HL-60/S4 treated with phorbol 12-myristate 13-acetate at 8.2 ng/mL for 4 days and 3 days (cell line): ENCODE measurements around the gene RCOR1.

Experiments
- in situ Hi-C: fragments of 300-500 bp; cut with MboI; formaldehyde crosslinking; loops from 2 replicates; pipeline ENCODE4 v1.15.0; 2022; ENCODE audit warnings: low sequenced_read_pairs

Gene RCOR1

GRCh38 chr14:102770147-102771123, 178.0 kb downstream of the RCOR1 start:
- in situ Hi-C loops: no loop called here

DNA sequence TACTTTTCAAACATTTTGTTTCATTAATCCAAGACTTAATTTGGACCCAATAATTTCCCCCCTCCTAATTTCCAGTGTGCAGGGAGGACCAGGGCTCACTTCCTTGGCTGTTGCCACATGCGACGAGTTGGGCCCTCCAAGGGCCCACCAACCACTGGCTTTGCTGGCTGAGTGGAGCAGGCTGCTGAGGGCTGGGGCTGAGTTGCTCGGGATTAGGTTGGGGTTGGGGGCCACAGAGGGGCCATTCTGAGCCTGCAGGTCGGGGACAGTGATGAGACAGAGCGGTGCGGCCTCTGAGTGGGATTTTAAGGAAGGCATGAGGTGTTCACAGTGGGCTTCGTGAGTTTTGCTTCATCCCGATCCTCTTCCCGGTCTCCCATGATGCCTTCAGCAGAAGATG, 178.7 kb downstream of the RCOR1 start:
- in situ Hi-C loops: no loop called here

DNA sequence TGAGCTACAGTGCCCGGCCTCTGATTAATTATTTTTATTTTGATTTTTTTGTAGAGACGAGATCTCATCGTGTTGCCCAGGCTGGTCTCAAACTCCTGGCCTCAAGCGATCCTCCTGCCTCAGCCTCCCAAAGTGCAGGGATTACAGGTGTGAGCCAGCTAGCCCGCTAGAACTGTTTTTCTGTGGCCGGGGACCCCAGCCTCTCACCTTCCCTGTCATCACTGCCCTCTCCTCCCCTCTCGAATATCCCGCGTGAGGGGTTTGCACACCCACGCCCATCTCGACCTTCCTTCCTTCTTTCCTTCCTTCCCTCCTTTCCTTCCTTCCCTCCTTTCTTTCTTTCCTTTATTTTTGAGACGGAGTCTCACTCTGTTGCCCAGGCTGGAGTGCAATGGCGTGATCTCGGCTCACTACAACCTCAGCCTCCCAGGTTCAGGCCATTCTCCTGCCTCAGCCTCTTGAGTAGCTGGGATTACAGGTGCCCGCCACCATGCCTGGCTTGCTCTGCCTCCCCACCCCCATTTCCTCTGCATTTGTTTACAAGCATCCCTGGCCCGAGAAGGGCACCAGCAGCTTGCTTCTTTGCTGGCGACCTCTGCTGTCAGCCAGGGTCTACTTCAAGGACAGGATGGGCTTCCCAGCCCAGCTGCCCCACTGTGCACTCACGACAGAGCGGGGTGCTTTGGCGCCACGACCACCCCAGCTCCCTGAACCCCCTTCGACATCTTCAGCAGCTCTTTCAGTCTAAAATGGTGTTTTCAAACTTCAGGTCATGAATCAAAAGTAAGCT, 180.5 kb downstream of the RCOR1 start:
- in situ Hi-C loops: no loop called here

DNA sequence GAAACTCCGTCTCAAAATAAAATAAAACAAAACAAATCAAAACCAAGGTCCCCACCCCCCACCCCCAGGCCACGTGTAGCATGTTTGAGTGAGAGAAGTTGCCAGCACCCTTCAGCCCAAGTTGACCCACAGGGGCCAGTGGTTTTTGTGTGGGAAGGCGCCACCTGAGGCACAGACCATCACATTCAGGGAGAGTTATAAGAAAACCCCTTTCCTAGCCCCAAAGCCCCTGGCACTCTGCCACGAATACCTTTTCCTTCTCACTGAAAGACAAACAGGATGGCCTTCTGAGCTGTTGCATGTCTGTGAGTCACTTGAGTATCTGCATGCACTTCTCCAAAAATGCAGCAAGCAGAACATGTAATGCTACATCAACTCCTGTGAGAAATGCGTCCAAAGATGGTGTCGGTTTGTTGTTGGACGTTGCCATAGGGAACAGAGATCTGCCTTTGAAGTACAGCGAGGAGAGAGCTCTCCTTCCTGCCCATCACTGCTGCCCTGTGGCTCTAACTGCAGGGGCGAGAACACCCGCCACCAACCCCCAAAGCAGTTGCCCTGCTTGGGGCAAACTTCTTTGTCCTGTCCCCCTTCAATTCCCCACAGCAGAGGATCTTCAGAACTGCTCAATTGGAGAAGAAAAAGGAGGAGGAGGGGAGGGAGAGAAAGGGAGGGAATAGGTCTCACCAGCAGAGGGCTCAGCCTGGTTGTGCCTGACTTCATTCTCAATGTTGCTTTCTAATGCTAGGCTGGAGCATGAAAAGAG, 182.1 kb downstream of the RCOR1 start:
- in situ Hi-C loops: no loop called here

- in situ Hi-C loops: no loop called here
These were observed 183.7 kb downstream of the RCOR1 start for GRCh38 chr14:102775855-102776760.

GRCh38 chr14:102776761-102777710, 184.6 kb downstream of the RCOR1 start, which contains the start of gene TRAF3:
TRAF3 (plus strand) TSS chr14:102777449; CDS start chr14:102870202, 92,753 bp downstream.
- in situ Hi-C loops: no loop called here

- in situ Hi-C loops: no loop called here
These were observed 185.4 kb downstream of the RCOR1 start for GRCh38 chr14:102777711-102778337.

GRCh38 chr14:102778338-102779083, 186.1 kb downstream of the RCOR1 start:
- in situ Hi-C loops: no loop called here

GRCh38 chr14:102779084-102779462, 186.6 kb downstream of the RCOR1 start:
- in situ Hi-C loops: no loop called here

- in situ Hi-C loops: no loop called here
These were observed 187.3 kb downstream of the RCOR1 start for GRCh38 chr14:102779574-102780315.
